Renal pelvis (tissue), 4 donors: Measurements from ENCODE around the gene CTH. TPM values are rescaled to one million over a fixed set of nuclear protein-coding genes. Genes with fewer than 3 reads are reported as not detected.
"Not testable (repeated sequence)": the region's sequence is repeated elsewhere in the genome, so short reads cannot be mapped to it uniquely, and the experiment has no call there.

Source experiments
- DNase-seq: peaks from one replicate; pipeline ENCODE4 v3.0.0-alpha.2; 2013
- polyA plus RNA-seq, 3 donors: library from polyadenylated mRNA; unstranded; fragments of 120-200 nt; gene quantifications; one replicate each; pipeline ENCODE4 v1.2.1, GENCODE V29; 2013; ENCODE audit not compliant: insufficient read length in 3 of 3

Gene CTH
- polyA plus RNA-seq, 3 donors = 11.7 to 17.8 (median 16.0) TPM

- no peak for DNase-seq
Measured at GRCh38 chr1:70403759-70404158, 7.3 kb upstream of the CTH start.

GRCh38 chr1:70405780-70406416, 5.2 kb upstream of the CTH start:
- no peak for DNase-seq

GRCh38 chr1:70409136-70409535, 1.9 kb upstream of the CTH start:
- no peak for DNase-seq

GRCh38 chr1:70411360-70411844, 334 bp downstream of the CTH start:
- no peak for DNase-seq

- no peak for DNase-seq
Measured at GRCh38 chr1:70415882-70416281, 4.8 kb downstream of the CTH start.

- not testable (repeated sequence) for DNase-seq
Measured at GRCh38 chr1:70418973-70419734, 8.1 kb downstream of the CTH start.

- DNase-seq = no peak
Measured at GRCh38 chr1:70420320-70420719, 9.3 kb downstream of the CTH start.

GRCh38 chr1:70426154-70427131, 15.4 kb downstream of the CTH start:
- DNase-seq = no peak

- no peak for DNase-seq
Measured at GRCh38 chr1:70427976-70428375, 16.9 kb downstream of the CTH start.

GRCh38 chr1:70429219-70429618, 18.2 kb downstream of the CTH start:
- no peak for DNase-seq

- DNase-seq = no peak
Measured at GRCh38 chr1:70429757-70430156, 18.7 kb downstream of the CTH start.

- DNase-seq = no peak
Measured at GRCh38 chr1:70431317-70431716, 20.2 kb downstream of the CTH start.

- no peak for DNase-seq
Measured at GRCh38 chr1:70431874-70432273, 20.8 kb downstream of the CTH start.

- DNase-seq = no peak
Measured at GRCh38 chr1:70434253-70434859, 23.3 kb downstream of the CTH start.

- no peak for DNase-seq
Measured at GRCh38 chr1:70436622-70437251, 25.7 kb downstream of the CTH start.

GRCh38 chr1:70438529-70438928, 27.5 kb downstream of the CTH start:
- no peak for DNase-seq

- no peak for DNase-seq
Measured at GRCh38 chr1:70440642-70441391, 29.7 kb downstream of the CTH start.

- no peak for DNase-seq
Measured at GRCh38 chr1:70441392-70442035, 30.4 kb downstream of the CTH start.

GRCh38 chr1:70442490-70442889, 31.4 kb downstream of the CTH start:
- DNase-seq = no peak

- DNase-seq = no peak
Measured at GRCh38 chr1:70443739-70444138, 32.7 kb downstream of the CTH start.
